Stimulated activated memory B cell treated with anti-CD40 and anti-IgM and Interleukin-4, amounts not matched to agents 10 μg/mL and 1 μg/mL and 100 μg/mL, for 72 hours (primary cell): Measurements from ENCODE around the gene IGSF21.

ENCODE experiments used
- ATAC-seq: fragments of 150-1000 bp; cut with Tn5 transposase; 2 replicates; pipeline ENCODE4 v1.10.0; 2021
- H3K27ac Mint-ChIP-seq: one replicate; pipeline ENCODE4 v1.8.0; 2022; ENCODE audit warnings: mild to moderate bottlenecking, mixed read lengths
- H3K27me3 Mint-ChIP-seq: one replicate; pipeline ENCODE4 v1.8.0; 2022; ENCODE audit warnings: mixed read lengths
- H3K36me3 Mint-ChIP-seq: one replicate; pipeline ENCODE4 v1.8.0; 2022; ENCODE audit warnings: mixed read lengths
- H3K4me1 Mint-ChIP-seq: one replicate; pipeline ENCODE4 v1.8.0; 2022; ENCODE audit warnings: mixed read lengths
- H3K4me3 Mint-ChIP-seq: one replicate; pipeline ENCODE4 v1.8.0; 2022; ENCODE audit warnings: mild to moderate bottlenecking, moderate library complexity, mixed read lengths
- H3K9me3 Mint-ChIP-seq: one replicate; pipeline ENCODE4 v1.8.0; 2022; ENCODE audit warnings: mixed read lengths

Gene IGSF21

GRCh38 chr1:18089488-18089887, 18.1 kb upstream of the IGSF21 start:
- H3K4me1 Mint-ChIP-seq = no peaks in the 10 kb centered on the region
- peaks cover 41% of the 10 kb centered on the region for H3K27me3 Mint-ChIP-seq
- no peaks in the 10 kb centered on the region for H3K36me3 Mint-ChIP-seq
- ATAC-seq = no peak
- no peak overlapping the region for H3K4me3 Mint-ChIP-seq
- peaks cover 2% of the 10 kb centered on the region for H3K9me3 Mint-ChIP-seq
- no peak overlapping the region for H3K27ac Mint-ChIP-seq

GRCh38 chr1:18090636-18091035, 17.0 kb upstream of the IGSF21 start:
- Mint-ChIP-seq H3K4me1 (no peaks in the 10 kb centered on the region), H3K4me3 (no peak overlapping the region), H3K9me3 (peaks cover 2% of the 10 kb centered on the region), H3K36me3 (no peaks in the 10 kb centered on the region), H3K27me3 (peaks cover 48% of the 10 kb centered on the region), H3K27ac (no peak overlapping the region)
- ATAC-seq = no peak

GRCh38 chr1:18091660-18092446, 15.7 kb upstream of the IGSF21 start:
- no peak overlapping the region for H3K27ac Mint-ChIP-seq
- no peak for ATAC-seq
- no peaks in the 10 kb centered on the region for H3K4me1 Mint-ChIP-seq
- H3K4me3 Mint-ChIP-seq = no peak overlapping the region
- H3K36me3 Mint-ChIP-seq = no peaks in the 10 kb centered on the region
- H3K27me3 Mint-ChIP-seq = peaks cover 50% of the 10 kb centered on the region
- peaks cover 2% of the 10 kb centered on the region for H3K9me3 Mint-ChIP-seq

- H3K4me3 Mint-ChIP-seq = no peak overlapping the region
- H3K27me3 Mint-ChIP-seq = peaks cover 55% of the 10 kb centered on the region
- no peak overlapping the region for H3K27ac Mint-ChIP-seq
- no peaks in the 10 kb centered on the region for H3K4me1 Mint-ChIP-seq
- H3K36me3 Mint-ChIP-seq = no peaks in the 10 kb centered on the region
- no peak for ATAC-seq
- peaks cover 2% of the 10 kb centered on the region for H3K9me3 Mint-ChIP-seq
These were observed 14.4 kb upstream of the IGSF21 start for GRCh38 chr1:18093193-18093592.

- Mint-ChIP-seq H3K4me1 (no peaks in the 10 kb centered on the region), H3K27ac (no peak overlapping the region), H3K27me3 (peaks cover 57% of the 10 kb centered on the region), H3K36me3 (no peaks in the 10 kb centered on the region), H3K9me3 (peaks cover 2% of the 10 kb centered on the region), H3K4me3 (no peak overlapping the region)
- ATAC-seq = no peak
These were observed 14.0 kb upstream of the IGSF21 start for GRCh38 chr1:18093646-18094045.

GRCh38 chr1:18094096-18094495, 13.5 kb upstream of the IGSF21 start:
- ATAC-seq = no peak
- H3K27me3 Mint-ChIP-seq = peaks cover 56% of the 10 kb centered on the region
- no peaks in the 10 kb centered on the region for H3K4me1 Mint-ChIP-seq
- H3K36me3 Mint-ChIP-seq = no peaks in the 10 kb centered on the region
- no peak overlapping the region for H3K27ac Mint-ChIP-seq
- H3K9me3 Mint-ChIP-seq = peaks cover 2% of the 10 kb centered on the region
- H3K4me3 Mint-ChIP-seq = no peak overlapping the region

- H3K4me3 Mint-ChIP-seq = no peak overlapping the region
- H3K4me1 Mint-ChIP-seq = no peaks in the 10 kb centered on the region
- H3K27me3 Mint-ChIP-seq = peaks cover 66% of the 10 kb centered on the region
- no peak for ATAC-seq
- no peak overlapping the region for H3K27ac Mint-ChIP-seq
- peaks cover 2% of the 10 kb centered on the region for H3K9me3 Mint-ChIP-seq
- no peaks in the 10 kb centered on the region for H3K36me3 Mint-ChIP-seq
These were observed 10.4 kb upstream of the IGSF21 start for GRCh38 chr1:18097206-18097605.

GRCh38 chr1:18099026-18099425, 8.6 kb upstream of the IGSF21 start:
- Mint-ChIP-seq H3K36me3 (no peaks in the 10 kb centered on the region), H3K27ac (no peak overlapping the region), H3K4me1 (no peaks in the 10 kb centered on the region), H3K27me3 (peaks cover 69% of the 10 kb centered on the region), H3K4me3 (no peak overlapping the region), H3K9me3 (no peaks in the 10 kb centered on the region)
- ATAC-seq = no peak

- Mint-ChIP-seq H3K36me3 (no peaks in the 10 kb centered on the region), H3K4me3 (no peak overlapping the region), H3K27me3 (peaks cover 69% of the 10 kb centered on the region), H3K4me1 (no peaks in the 10 kb centered on the region), H3K27ac (no peak overlapping the region), H3K9me3 (no peaks in the 10 kb centered on the region)
- no peak for ATAC-seq
These were observed 7.5 kb upstream of the IGSF21 start for GRCh38 chr1:18100060-18100459.

GRCh38 chr1:18100491-18101063, 7.0 kb upstream of the IGSF21 start:
- no peak for ATAC-seq
- Mint-ChIP-seq H3K4me1 (no peaks in the 10 kb centered on the region), H3K27ac (no peak overlapping the region), H3K27me3 (peaks cover 63% of the 10 kb centered on the region), H3K9me3 (no peaks in the 10 kb centered on the region), H3K4me3 (no peak overlapping the region), H3K36me3 (no peaks in the 10 kb centered on the region)

- ATAC-seq = no peak
- Mint-ChIP-seq H3K36me3 (no peaks in the 10 kb centered on the region), H3K27ac (no peak overlapping the region), H3K9me3 (no peaks in the 10 kb centered on the region), H3K27me3 (peaks cover 67% of the 10 kb centered on the region), H3K4me1 (no peaks in the 10 kb centered on the region), H3K4me3 (no peak overlapping the region)
These were observed 6.1 kb upstream of the IGSF21 start for GRCh38 chr1:18101508-18101907.

GRCh38 chr1:18103788-18104421, 3.7 kb upstream of the IGSF21 start:
- Mint-ChIP-seq H3K4me3 (no peak overlapping the region), H3K4me1 (no peaks in the 10 kb centered on the region), H3K27ac (no peak overlapping the region), H3K36me3 (no peaks in the 10 kb centered on the region), H3K27me3 (peaks cover 73% of the 10 kb centered on the region), H3K9me3 (no peaks in the 10 kb centered on the region)
- no peak for ATAC-seq

GRCh38 chr1:18104546-18105100, 3.0 kb upstream of the IGSF21 start:
- Mint-ChIP-seq H3K36me3 (no peaks in the 10 kb centered on the region), H3K27me3 (peaks cover 73% of the 10 kb centered on the region)
- ATAC-seq = no peak

GRCh38 chr1:18105196-18105595, 2.4 kb upstream of the IGSF21 start:
- no peak overlapping the region for H3K4me3 Mint-ChIP-seq
- H3K27ac Mint-ChIP-seq = no peak overlapping the region
- no peaks in the 10 kb centered on the region for H3K36me3 Mint-ChIP-seq
- H3K4me1 Mint-ChIP-seq = peaks cover 6% of the 10 kb centered on the region
- no peak for ATAC-seq
- no peaks in the 10 kb centered on the region for H3K9me3 Mint-ChIP-seq
- H3K27me3 Mint-ChIP-seq = peaks cover 79% of the 10 kb centered on the region

More at GRCh38 chr1:18104546-18105100, 3.0 kb upstream of the IGSF21 start:
- no peak overlapping the region for H3K4me3 Mint-ChIP-seq
- no peak overlapping the region for H3K27ac Mint-ChIP-seq
- H3K9me3 Mint-ChIP-seq = no peaks in the 10 kb centered on the region
- H3K4me1 Mint-ChIP-seq = peaks cover under 1% of the 10 kb centered on the region

GRCh38 chr1:18108299-18109057, 880 bp downstream of the IGSF21 start:
- no peaks in the 10 kb centered on the region for H3K9me3 Mint-ChIP-seq
- no peak for ATAC-seq
- peaks cover 8% of the 10 kb centered on the region for H3K4me1 Mint-ChIP-seq
- H3K27ac Mint-ChIP-seq = no peak overlapping the region
- no peaks in the 10 kb centered on the region for H3K36me3 Mint-ChIP-seq
- no peak overlapping the region for H3K4me3 Mint-ChIP-seq
- H3K27me3 Mint-ChIP-seq = peaks cover 80% of the 10 kb centered on the region
